ENCODE data around the gene EPB41.
A peak's percentile ranks its signal among the peaks of the same experiment; 100 is the strongest.

Gene EPB41

GRCh38 chr1:28915031-28915895 lies 894 bp downstream of the EPB41 start:
- TF ChIP-seq, protein P1, sequence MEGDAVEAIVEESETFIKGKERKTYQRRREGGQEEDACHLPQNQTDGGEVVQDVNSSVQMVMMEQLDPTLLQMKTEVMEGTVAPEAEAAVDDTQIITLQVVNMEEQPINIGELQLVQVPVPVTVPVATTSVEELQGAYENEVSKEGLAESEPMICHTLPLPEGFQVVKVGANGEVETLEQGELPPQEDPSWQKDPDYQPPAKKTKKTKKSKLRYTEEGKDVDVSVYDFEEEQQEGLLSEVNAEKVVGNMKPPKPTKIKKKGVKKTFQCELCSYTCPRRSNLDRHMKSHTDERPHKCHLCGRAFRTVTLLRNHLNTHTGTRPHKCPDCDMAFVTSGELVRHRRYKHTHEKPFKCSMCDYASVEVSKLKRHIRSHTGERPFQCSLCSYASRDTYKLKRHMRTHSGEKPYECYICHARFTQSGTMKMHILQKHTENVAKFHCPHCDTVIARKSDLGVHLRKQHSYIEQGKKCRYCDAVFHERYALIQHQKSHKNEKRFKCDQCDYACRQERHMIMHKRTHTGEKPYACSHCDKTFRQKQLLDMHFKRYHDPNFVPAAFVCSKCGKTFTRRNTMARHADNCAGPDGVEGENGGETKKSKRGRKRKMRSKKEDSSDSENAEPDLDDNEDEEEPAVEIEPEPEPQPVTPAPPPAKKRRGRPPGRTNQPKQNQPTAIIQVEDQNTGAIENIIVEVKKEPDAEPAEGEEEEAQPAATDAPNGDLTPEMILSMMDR (conservative IDR thresholded peaks at IDR 0.05; ENCODE audit: low read length): no peak
- DNase-seq (ENCODE audit: low read depth): no peak
- peak overlapping the region; percentile 54 for H3K4me3 ChIP-seq (ENCODE audit: low read length)

GRCh38 chr1:28917757-28918118 lies 3.4 kb downstream of the EPB41 start:
- no peak for DNase-seq (ENCODE audit: low read depth)
- TF ChIP-seq, protein P1 (conservative IDR thresholded peaks at IDR 0.05; ENCODE audit: low read length): no peak
- no peak overlapping the region for H3K4me3 ChIP-seq (ENCODE audit: low read length)

GRCh38 chr1:28921286-28921869 lies 7.0 kb downstream of the EPB41 start:
- H3K4me3 ChIP-seq (ENCODE audit: low read length): no peak overlapping the region
- TF ChIP-seq, protein P1 (conservative IDR thresholded peaks at IDR 0.05; ENCODE audit: low read length): no peak
- no peak for DNase-seq (ENCODE audit: low read depth)

DNA sequence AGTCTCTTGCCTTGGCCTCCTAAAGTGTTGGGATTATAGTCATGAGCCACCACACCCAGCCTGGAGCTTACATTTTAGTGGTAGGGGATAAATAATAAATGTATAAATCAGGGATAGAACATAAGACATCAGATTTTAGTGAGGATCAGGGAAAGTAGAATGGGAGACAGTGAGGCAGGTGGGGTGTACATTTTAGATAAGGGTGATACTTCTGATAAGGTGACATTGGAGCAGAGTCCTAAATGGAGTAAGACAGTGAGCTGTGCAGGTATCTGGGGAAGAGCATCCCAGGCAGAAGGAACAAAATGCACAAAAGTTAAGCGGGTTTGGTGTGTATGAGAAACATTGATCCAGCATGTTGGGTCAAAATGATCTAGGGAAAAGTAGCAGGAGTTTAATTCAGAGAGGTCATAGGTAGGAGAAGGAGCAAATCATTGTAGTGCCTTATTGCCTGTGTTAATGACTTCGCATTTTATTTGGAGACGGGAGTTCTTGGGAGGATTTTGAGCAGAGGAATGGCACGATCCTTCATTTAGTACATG lies 11.1 kb downstream of the EPB41 start:
- H3K4me3 ChIP-seq (ENCODE audit: low read length): no peak overlapping the region
- TF ChIP-seq, protein P1 (conservative IDR thresholded peaks at IDR 0.05; ENCODE audit: low read length): no peak
- DNase-seq (ENCODE audit: low read depth): no peak

- TF ChIP-seq, protein P1 (conservative IDR thresholded peaks at IDR 0.05; ENCODE audit: low read length): no peak
- H3K4me3 ChIP-seq (ENCODE audit: low read length): no peak overlapping the region
- DNase-seq (ENCODE audit: low read depth): no peak
Measured at GRCh38 chr1:28926629-28927265, 12.4 kb downstream of the EPB41 start.

DNA sequence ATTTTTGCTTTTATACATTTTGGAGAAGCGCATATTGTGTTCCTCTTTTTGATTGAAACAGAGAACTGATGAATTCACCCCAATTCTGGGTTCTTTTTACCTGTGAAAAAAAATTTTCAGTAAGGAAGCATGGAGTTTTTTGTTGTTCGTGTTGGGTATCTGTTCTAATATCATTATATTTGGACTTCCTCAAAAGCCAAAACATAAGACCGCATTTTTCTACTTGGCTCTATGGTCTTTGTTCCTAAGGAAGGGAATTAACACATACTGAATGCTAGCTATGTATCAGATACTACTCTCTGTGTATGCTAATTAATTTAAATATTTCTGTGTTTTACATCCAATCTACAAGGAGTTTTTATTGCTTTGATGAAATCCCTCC lies 12.9 kb downstream of the EPB41 start:
- H3K4me3 ChIP-seq (ENCODE audit: low read length): no peak overlapping the region
- TF ChIP-seq, protein P1 (conservative IDR thresholded peaks at IDR 0.05; ENCODE audit: low read length): no peak
- DNase-seq (ENCODE audit: low read depth): no peak
